C4-2B (cell line): ENCODE data around the gene GPR141.

Experiments
- CTCF ChIP-seq: fragments of 450-650 bp; conservative IDR thresholded peaks from 2 replicates; pipeline ENCODE4 v1.5.1; 2017; ENCODE audit warnings: mild to moderate bottlenecking
- ZFX ChIP-seq: fragments of 450-650 bp; IDR thresholded peaks from 2 replicates; pipeline ENCODE4 v1.6.1; 2017

GRCh38 chr7:37707754-37708485 lies 24.4 kb downstream of the GPR141 start:
- TF ChIP-seq CTCF (no peak), ZFX (no peak)
